Heart right ventricle (tissue), 16 donors: ENCODE data around the gene PLTP. TPM values are rescaled to one million over a fixed set of nuclear protein-coding genes. Genes with fewer than 3 reads are reported as not detected.

Experiments used
- ATAC-seq, 8 donors: fragments of 200-7000 bp; cut with Tn5 transposase; one replicate each; pipeline ENCODE4 v1.9.1; 2020; ENCODE audit warnings: mild to moderate bottlenecking in 8 of 8, moderate library complexity in 8 of 8, moderate number of reproducible peaks in 1 of 8
- DNase-seq, 2 donors: peaks; one replicate each; pipeline ENCODE4 v3.0.0-alpha.2; 2020
- H3K27ac ChIP-seq, 10 donors: fragments of 200-600 bp; sonication (generic) in 2 of 10; one replicate each; pipeline versions ENCODE4 v1.5.0 to v1.8.0; 2020 to 2022; ENCODE audit warnings: mild to moderate bottlenecking in 3 of 10
- H3K27me3 ChIP-seq, 7 donors: fragments of 200-600 bp; one replicate each; pipeline ENCODE4 v1.8.0; 2021 to 2022; ENCODE audit warnings: mild to moderate bottlenecking in 2 of 7
- H3K36me3 ChIP-seq, 9 donors: fragments of 200-600 bp; sonication (generic) in 1 of 9; one replicate each; pipeline versions ENCODE4 v1.5.0 to v1.8.0; 2020 to 2022; ENCODE audit warnings: mild to moderate bottlenecking in 2 of 9
- H3K4me1 ChIP-seq, 9 donors: fragments of 200-600 bp; sonication (generic) in 1 of 9; one replicate each; pipeline versions ENCODE4 v1.5.0 to v1.8.0; 2020 to 2022; ENCODE audit warnings: mild to moderate bottlenecking in 4 of 9
- H3K4me3 ChIP-seq, 10 donors: fragments of 200-600 bp; sonication (generic) in 2 of 10; one replicate each; pipeline versions ENCODE4 v1.5.0 to v1.8.0; 2020 to 2022; ENCODE audit warnings: mild to moderate bottlenecking in 7 of 10, moderate library complexity in 2 of 10
- H3K9me3 ChIP-seq, 11 donors: fragments of 200-600 bp in 10 of 11; sonication (generic) in 2 of 11; one replicate each; pipeline versions ENCODE4 v1.5.0 to v1.8.0; 2013 to 2022; ENCODE audit warnings: mild to moderate bottlenecking in 2 of 11, control low read depth in 1 of 11, moderate library complexity in 1 of 11
- CTCF ChIP-seq, 9 donors: fragments of 200-600 bp; sonication (generic) in 2 of 9; IDR thresholded peaks; one replicate each; pipeline versions ENCODE4 v1.5.0 to v1.8.0; 2021 to 2022; ENCODE audit warnings: antibody characterized with exemption in 9 of 9, mild to moderate bottlenecking in 5 of 9, moderate library complexity in 1 of 9
- WGBS, 2 donors: extraction: QIAGEN DNeasy Blood & Tissue Kit; methylation state at CpG; one replicate each; pipeline ENCODE4 v1.1.7; 2013; ENCODE audit warnings: inconsistent platforms in 1 of 2; 5-methylcytosine and 5-hydroxymethylcytosine counted together
- intact Hi-C, 10 donors: fragments of 100-400 bp; cut with DNase I; formaldehyde crosslinking; loops; one replicate each; pipeline versions ENCODE4 v1.11.1 to v1.14.2; 2022
- polyA plus RNA-seq, 2 donors: library from polyadenylated mRNA; stranded (reverse); fragments of 200-250 nt; gene quantifications; one replicate each; pipeline ENCODE4 v1.2.3, GENCODE V29; 2013
- total RNA-seq, 10 donors: library from RNA; stranded (reverse); fragmentation: NEBNext Ultra II Directional in 3 of 10; extraction: Animal tissue kit (Norgen Biotek cat#: 25700) in 3 of 10; gene quantifications; one replicate each; pipeline versions ENCODE4 v1.2.1 to v1.2.4, GENCODE V29; 2021 to 2023
- donor health status: Arrhythmogenic right ventricular cardiomyopathy.
- donor health status: ischemic (EF 13 %, LVEDD 7.1; RV severe dilation, severe dysfunction).
- donor health status: healthy with polysubstance abuse.
- donor health status: DM: no; HTN: yes; CAD: no.
- donor health status: DM: no; HTN: no; CAD: no.
- donor health status: ischemic (EF 25% LVEDD 6.9; RV normal size, moderate dysfunction).
- donor health status: ischemic (EF 25% LVEDD 5.7; RV mildly dilated, moderate dysfunction).
- donor health status: healthy.
- donor health status: DM: yes; HTN: yes; CAD: no.
- donor health status: Ischemic cardiomyopathy.
- donor health status: ischemic (EF 35%, LVEDD 5.7; RV mildly dilated, moderate dysfunction).
- donor health status: nonischemic (EF 11% LVEDD 7.7; RV severe dilation, severe dysfunction).
- donor health status: DM: yes; HTN: yes; CAD: no.
- donor health status: PGD.
- donor health status: ischemic (EF 29% LVEDD 5.4; RV normal size, mild dysfunction).
- donor health status: nonischemic (EF 23%, LVEDD 6.1; RV moderate dilation, normal function).

The PLTP gene
- total and polyA plus RNA-seq, 12 donors = 10.7 to 230 (median 40.4) TPM

GRCh38 chr20:45948742-45949541 lies 37.0 kb upstream of the PLTP start:
- intact Hi-C loops = loop anchor here in 1 of 10 donors (10.0 kb wide), 1 partner anchor 64 kb away; the partner anchor contains the start of genes SPATA25 and ZSWIM1
- 64 to 69% methylated on average over 10 of the region's 10 CpGs for WGBS, 2 donors
- no peak for TF ChIP-seq CTCF (IDR thresholded peaks at IDR 0.05)
- ATAC-seq (peak in 1 of 8 donors; percentile 1), DNase-seq (peak in 1 of 2 donors; percentile 11)
- Histone ChIP-seq H3K36me3 (peaks cover 4 to 100% (median 82%) of the 10 kb centered on the region in 9 donors), H3K4me1 (peaks cover 0 to 36% (median 0%) of the 10 kb centered on the region in 9 donors), H3K4me3 (no peak overlapping the region), H3K9me3 (no peaks in the 10 kb centered on the region), H3K27ac (peak overlapping the region in 1 of 10 donors; percentile 16), H3K27me3 (no peaks in the 10 kb centered on the region)

GRCh38 chr20:45948261-45948733 lies 36.3 kb upstream of the PLTP start:
- Histone ChIP-seq H3K36me3 (peaks cover 4 to 100% (median 88%) of the 10 kb centered on the region in 9 donors), H3K4me1 (peaks cover 0 to 38% (median 0%) of the 10 kb centered on the region in 9 donors), H3K27me3 (no peaks in the 10 kb centered on the region), H3K9me3 (no peaks in the 10 kb centered on the region), H3K27ac (peak overlapping the region in 1 of 10 donors; percentile 16), H3K4me3 (no peak overlapping the region)
- 77 to 89% methylated on average over 7 of the region's 7 CpGs for WGBS, 2 donors
- DNase-seq (no peak), ATAC-seq (peak in 1 of 8 donors; percentile 2)
- TF ChIP-seq CTCF (IDR thresholded peaks at IDR 0.05) = no peak
- intact Hi-C loops = loop anchor here in 1 of 10 donors (10.0 kb wide), 1 partner anchor 63 kb away; the partner anchor contains the start of genes SPATA25 and ZSWIM1

- intact Hi-C loops = loop anchor here in 1 of 10 donors (10.0 kb wide), 1 partner anchor 62 kb away; the partner anchor contains the start of genes SPATA25 and ZSWIM1
- Histone ChIP-seq H3K4me3 (no peak overlapping the region), H3K9me3 (no peaks in the 10 kb centered on the region), H3K36me3 (peaks cover 4 to 100% (median 83%) of the 10 kb centered on the region in 9 donors), H3K4me1 (peaks cover 0 to 38% (median 0%) of the 10 kb centered on the region in 9 donors), H3K27me3 (no peaks in the 10 kb centered on the region), H3K27ac (peak overlapping the region in 1 of 10 donors; percentile 70)
- WGBS, 2 donors = 84% methylated on average over 29 of the region's 29 CpGs
- ATAC-seq (peak in 1 of 8 donors; percentile 6), DNase-seq (no peak)
- TF ChIP-seq CTCF (IDR thresholded peaks at IDR 0.05) = no peak
Observed at GRCh38 chr20:45947110-45947866, 35.3 kb upstream of the PLTP start.
